Measurements from ENCODE around the gene PA2G4. TPM values are rescaled to one million over a fixed set of nuclear protein-coding genes. Genes with fewer than 3 reads are reported as not detected.
A peak's percentile ranks its signal among the peaks of the same experiment; 100 is the strongest.

The PA2G4 gene
- total RNA-seq, 1 donor, result 103 TPM

DNA sequence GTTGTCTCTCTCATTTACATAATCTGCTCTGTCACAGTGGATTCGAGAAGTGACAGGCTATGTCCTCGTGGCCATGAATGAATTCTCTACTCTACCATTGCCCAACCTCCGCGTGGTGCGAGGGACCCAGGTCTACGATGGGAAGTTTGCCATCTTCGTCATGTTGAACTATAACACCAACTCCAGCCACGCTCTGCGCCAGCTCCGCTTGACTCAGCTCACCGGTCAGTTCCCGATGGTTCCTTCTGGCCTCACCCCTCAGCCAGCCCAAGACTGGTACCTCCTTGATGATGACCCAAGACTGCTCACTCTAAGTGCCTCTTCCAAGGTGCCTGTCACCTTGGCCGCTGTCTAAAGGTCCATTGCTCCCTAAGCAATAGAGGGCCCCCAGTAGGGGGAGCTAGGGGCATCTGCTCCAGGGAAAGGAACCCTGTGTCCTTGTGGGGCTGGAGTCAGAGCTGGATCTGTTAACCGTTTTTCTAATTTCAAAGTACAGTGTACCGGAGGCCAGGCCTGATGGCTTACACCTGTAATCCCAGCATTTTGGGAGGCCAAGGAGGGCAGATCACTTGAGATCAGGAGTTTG lies 19.3 kb upstream of the PA2G4 start:
- no peaks in the 10 kb centered on the region for H3K9me3 ChIP-seq (ENCODE audit: low read depth, low read length)
- H3K27me3 ChIP-seq (ENCODE audit: insufficient read depth, low read length), result peaks cover 20% of the 10 kb centered on the region
- peaks cover 7% of the 10 kb centered on the region for H3K4me1 ChIP-seq (ENCODE audit: insufficient read depth, low read length)
- no peak overlapping the region for H3K4me3 ChIP-seq (ENCODE audit: low read length)

DNA sequence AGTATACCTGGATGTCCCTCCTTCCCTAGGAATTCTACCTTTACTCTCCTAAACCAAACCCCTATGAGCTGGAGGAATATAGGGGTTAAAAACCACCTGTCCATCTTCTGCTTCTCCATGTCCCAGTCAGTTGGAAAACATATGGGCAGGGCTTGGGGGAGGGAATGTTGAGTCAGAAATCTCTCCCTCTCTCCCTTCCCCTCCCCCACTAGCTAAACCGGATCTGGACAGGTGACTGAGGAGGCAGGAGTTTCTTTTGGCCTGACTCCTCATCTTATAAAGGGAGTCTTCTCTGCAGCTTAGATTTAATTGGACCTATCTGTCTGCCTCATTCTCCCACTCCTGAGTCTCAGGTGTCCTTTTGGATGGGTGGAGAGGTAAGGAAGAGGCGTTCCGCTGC lies 18.3 kb upstream of the PA2G4 start:
- Histone ChIP-seq H3K9me3 (ENCODE audit: low read depth, low read length) (no peaks in the 10 kb centered on the region), H3K4me1 (ENCODE audit: insufficient read depth, low read length) (no peaks in the 10 kb centered on the region), H3K27me3 (ENCODE audit: insufficient read depth, low read length) (peaks cover 9% of the 10 kb centered on the region), H3K4me3 (ENCODE audit: low read length) (no peak overlapping the region)

DNA sequence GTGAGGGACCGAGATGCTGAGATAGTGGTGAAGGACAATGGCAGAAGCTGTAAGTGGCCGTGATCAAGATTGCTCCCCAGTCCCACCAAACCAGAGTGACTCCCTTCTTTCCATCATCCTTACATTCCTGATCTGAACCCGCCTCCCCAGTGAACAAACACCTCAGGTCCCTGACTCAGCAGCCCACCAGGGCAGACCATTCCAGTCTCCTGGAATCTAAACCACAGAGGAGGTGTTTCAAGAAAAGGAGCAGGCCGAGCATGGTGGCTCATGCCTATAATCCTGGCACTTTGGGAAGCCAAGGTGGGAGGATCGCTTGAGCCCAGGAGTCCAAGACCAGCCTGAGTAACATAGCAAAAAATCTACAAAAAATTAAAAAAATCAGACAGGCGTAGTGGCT lies 17.8 kb upstream of the PA2G4 start:
- Histone ChIP-seq H3K4me3 (ENCODE audit: low read length) (no peak overlapping the region), H3K27me3 (ENCODE audit: insufficient read depth, low read length) (peaks cover 5% of the 10 kb centered on the region), H3K9me3 (ENCODE audit: low read depth, low read length) (no peaks in the 10 kb centered on the region), H3K4me1 (ENCODE audit: insufficient read depth, low read length) (no peaks in the 10 kb centered on the region)

DNA sequence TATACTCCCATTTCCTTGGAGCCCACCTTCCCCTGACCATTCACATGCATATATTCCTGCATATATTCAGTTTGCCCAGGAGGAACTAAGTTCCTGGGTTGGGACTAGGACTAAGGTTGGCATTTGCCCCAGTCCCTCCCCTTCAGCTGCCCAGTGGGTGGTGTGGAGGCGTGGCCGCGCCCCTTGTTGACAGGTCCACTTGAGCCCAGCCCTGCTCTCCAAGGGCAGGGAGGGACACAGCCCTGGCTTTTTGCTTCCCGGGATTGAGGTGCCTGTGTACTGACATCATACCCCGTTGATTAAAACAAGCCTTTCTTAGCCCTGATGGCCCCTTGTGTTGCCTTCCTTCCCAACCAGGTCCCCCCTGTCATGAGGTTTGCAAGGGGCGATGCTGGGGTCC lies 17.1 kb upstream of the PA2G4 start:
- Histone ChIP-seq H3K27me3 (ENCODE audit: insufficient read depth, low read length) (peaks cover 4% of the 10 kb centered on the region), H3K9me3 (ENCODE audit: low read depth, low read length) (no peaks in the 10 kb centered on the region), H3K4me1 (ENCODE audit: insufficient read depth, low read length) (no peaks in the 10 kb centered on the region), H3K4me3 (ENCODE audit: low read length) (no peak overlapping the region)

DNA sequence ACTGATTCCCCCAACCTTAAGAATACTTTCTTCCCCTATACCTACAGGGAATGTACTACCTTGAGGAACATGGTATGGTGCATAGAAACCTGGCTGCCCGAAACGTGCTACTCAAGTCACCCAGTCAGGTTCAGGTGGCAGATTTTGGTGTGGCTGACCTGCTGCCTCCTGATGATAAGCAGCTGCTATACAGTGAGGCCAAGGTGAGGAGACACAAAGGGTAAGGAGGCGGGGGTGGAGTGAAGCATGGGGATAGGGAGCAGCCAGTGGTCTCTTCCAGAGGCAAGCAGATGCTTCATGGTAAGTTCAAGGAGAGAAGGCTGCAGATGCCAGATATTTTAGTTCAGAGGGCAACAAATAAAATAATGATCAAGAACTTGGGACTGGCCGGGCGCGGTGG lies 6.6 kb upstream of the PA2G4 start:
- H3K4me3 ChIP-seq (ENCODE audit: low read length), result no peak overlapping the region
- no peaks in the 10 kb centered on the region for H3K27me3 ChIP-seq (ENCODE audit: insufficient read depth, low read length)
- H3K4me1 ChIP-seq (ENCODE audit: insufficient read depth, low read length), result peaks cover 9% of the 10 kb centered on the region
- no peaks in the 10 kb centered on the region for H3K9me3 ChIP-seq (ENCODE audit: low read depth, low read length)

DNA sequence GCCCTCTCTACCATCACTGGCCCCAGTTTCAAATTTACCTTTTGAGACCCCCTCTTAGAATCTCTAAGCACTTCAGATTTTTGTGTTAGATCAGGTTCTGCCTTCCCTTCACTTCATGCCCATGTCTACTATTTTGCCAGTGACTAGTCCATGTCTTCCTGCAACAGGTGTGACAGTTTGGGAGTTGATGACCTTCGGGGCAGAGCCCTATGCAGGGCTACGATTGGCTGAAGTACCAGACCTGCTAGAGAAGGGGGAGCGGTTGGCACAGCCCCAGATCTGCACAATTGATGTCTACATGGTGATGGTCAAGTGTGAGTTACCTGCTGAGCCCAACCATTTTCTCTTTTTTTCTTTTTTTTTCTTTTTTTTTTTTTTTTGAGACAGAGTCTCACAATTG lies 5.8 kb upstream of the PA2G4 start:
- Histone ChIP-seq H3K27me3 (ENCODE audit: insufficient read depth, low read length) (no peaks in the 10 kb centered on the region), H3K9me3 (ENCODE audit: low read depth, low read length) (no peaks in the 10 kb centered on the region), H3K4me1 (ENCODE audit: insufficient read depth, low read length) (peaks cover 18% of the 10 kb centered on the region), H3K4me3 (ENCODE audit: low read length) (no peak overlapping the region)

DNA sequence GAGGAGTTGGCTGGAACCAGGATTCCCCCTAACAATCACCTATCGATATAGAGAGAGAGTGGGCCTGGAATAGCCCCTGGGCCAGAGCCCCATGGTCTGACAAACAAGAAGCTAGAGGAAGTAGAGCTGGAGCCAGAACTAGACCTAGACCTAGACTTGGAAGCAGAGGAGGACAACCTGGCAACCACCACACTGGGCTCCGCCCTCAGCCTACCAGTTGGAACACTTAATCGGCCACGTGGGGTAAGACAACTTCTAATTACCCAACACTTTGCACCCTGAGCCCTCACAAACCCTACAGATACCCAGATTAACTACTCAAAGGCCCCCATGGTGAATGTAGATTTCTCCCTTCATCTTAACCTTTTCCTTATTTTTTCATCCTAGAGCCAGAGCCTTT lies 4.6 kb upstream of the PA2G4 start:
- Histone ChIP-seq H3K4me3 (ENCODE audit: low read length) (no peak overlapping the region), H3K4me1 (ENCODE audit: insufficient read depth, low read length) (peaks cover 21% of the 10 kb centered on the region), H3K9me3 (ENCODE audit: low read depth, low read length) (no peaks in the 10 kb centered on the region), H3K27me3 (ENCODE audit: insufficient read depth, low read length) (no peaks in the 10 kb centered on the region)

DNA sequence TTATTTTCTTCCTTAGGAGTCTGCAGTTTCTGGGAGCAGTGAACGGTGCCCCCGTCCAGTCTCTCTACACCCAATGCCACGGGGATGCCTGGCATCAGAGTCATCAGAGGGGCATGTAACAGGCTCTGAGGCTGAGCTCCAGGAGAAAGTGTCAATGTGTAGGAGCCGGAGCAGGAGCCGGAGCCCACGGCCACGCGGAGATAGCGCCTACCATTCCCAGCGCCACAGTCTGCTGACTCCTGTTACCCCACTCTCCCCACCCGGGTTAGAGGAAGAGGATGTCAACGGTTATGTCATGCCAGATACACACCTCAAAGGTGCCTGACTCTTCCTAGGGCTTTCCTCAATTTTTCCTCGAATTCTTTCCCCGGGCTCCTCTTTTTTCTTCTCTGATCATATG lies 3.3 kb upstream of the PA2G4 start:
- Histone ChIP-seq H3K9me3 (ENCODE audit: low read depth, low read length) (no peaks in the 10 kb centered on the region), H3K27me3 (ENCODE audit: insufficient read depth, low read length) (no peaks in the 10 kb centered on the region), H3K4me3 (ENCODE audit: low read length) (no peak overlapping the region)

DNA sequence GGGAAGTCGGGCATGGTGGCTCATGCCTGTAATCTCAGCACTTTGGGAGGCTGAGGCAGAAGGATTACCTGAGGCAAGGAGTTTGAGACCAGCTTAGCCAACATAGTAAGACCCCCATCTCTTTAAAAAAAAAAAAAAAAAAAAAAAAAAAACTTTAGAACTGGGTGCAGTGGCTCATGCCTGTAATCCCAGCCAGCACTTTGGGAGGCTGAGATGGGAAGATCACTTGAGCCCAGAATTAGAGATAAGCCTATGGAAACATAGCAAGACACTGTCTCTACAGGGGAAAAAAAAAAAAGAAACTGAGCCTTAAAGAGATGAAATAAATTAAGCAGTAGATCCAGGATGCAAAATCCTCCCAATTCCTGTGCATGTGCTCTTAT lies 1.7 kb upstream of the PA2G4 start:
- no peaks in the 10 kb centered on the region for H3K27me3 ChIP-seq (ENCODE audit: insufficient read depth, low read length)
- no peaks in the 10 kb centered on the region for H3K9me3 ChIP-seq (ENCODE audit: low read depth, low read length)
- H3K4me1 ChIP-seq (ENCODE audit: insufficient read depth, low read length), result peaks cover 38% of the 10 kb centered on the region
- H3K4me3 ChIP-seq (ENCODE audit: low read length), result no peak overlapping the region

More for the DNA sequence above, 3.3 kb upstream of the PA2G4 start:
- H3K4me1 ChIP-seq (ENCODE audit: insufficient read depth, low read length), result peaks cover 33% of the 10 kb centered on the region

DNA sequence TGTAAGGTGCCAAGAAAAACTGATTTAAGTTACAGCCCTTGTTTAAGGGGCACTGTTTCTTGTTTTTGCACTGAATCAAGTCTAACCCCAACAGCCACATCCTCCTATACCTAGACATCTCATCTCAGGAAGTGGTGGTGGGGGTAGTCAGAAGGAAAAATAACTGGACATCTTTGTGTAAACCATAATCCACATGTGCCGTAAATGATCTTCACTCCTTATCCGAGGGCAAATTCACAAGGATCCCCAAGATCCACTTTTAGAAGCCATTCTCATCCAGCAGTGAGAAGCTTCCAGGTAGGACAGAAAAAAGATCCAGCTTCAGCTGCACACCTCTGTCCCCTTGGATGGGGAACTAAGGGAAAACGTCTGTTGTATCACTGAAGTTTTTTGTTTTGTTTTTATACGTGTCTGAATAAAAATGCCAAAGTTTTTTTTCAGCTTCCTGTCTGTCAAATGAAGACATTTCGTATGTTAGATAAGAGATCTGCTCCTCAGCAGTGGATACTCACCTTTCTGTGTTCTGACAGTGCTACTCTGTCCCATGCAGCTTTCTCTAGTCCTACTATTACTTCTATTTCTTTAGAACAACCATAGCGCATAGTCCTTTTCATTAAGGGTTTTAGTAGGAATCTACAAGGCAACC lies 1.2 kb upstream of the PA2G4 start:
- no peak overlapping the region for H3K4me3 ChIP-seq (ENCODE audit: low read length)

DNA sequence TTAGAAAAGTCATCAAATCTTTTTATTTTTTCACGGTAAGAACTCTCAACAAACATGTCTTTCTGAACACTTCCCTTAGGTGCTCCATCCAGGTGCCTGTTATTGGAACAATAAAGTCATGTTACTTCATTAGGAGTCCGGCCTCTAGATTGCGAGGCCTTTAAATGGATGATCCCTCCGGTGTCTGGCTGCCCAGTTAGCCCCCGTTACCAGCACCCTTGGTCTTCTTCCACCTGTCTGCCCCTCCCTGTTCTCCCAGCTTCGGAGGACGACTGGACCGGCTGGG lies 593 bp upstream of the PA2G4 start:
- peak overlapping the region; percentile 75 for H3K4me3 ChIP-seq (ENCODE audit: low read length)

More for the DNA sequence above, 1.2 kb upstream of the PA2G4 start:
- Histone ChIP-seq H3K4me1 (ENCODE audit: insufficient read depth, low read length) (peaks cover 38% of the 10 kb centered on the region), H3K27me3 (ENCODE audit: insufficient read depth, low read length) (no peaks in the 10 kb centered on the region), H3K9me3 (ENCODE audit: low read depth, low read length) (no peaks in the 10 kb centered on the region)

DNA sequence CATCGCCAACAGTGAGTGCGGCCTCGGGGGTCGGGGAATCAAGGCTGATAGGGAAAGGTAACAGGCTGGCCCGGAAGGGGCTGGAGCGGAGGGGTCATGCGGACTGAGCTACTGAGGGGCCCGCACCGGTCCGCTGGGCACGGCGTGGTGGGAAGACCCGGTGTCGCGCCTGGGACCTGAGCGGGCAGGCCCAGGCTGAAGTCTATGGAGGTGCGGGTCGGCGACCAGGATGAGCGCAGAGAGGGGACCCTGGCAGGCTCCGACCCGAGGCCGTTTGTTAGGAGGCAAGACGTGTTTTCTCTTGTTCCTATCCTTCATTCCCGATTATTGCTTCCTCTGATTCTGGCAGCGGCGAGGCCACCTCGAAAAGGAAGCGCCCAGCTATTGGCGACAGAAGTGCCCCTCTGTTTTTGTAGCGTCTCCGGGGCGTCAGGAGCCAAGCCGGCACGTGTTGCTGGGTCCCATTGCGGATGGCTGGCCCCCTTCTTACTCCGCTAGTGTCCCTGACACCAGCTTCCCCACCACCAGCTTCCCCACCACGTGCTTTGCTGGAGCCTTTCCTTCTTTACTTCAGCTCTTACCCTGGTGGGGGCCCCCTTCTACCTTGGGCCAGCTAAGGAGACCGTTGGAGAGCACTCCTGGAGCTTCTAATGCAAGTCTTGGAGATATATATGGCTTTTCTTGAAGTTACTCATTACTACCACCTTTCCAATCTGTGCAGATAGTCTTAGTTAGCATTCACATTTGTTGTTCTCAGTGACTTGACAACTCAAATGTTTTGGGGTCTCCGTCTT lies 653 bp downstream of the PA2G4 start:
- H3K27me3 ChIP-seq (ENCODE audit: insufficient read depth, low read length), result no peaks in the 10 kb centered on the region
- H3K4me1 ChIP-seq (ENCODE audit: insufficient read depth, low read length), result peaks cover 38% of the 10 kb centered on the region
- H3K4me3 ChIP-seq (ENCODE audit: low read length), result peak overlapping the region; percentile 75
- no peaks in the 10 kb centered on the region for H3K9me3 ChIP-seq (ENCODE audit: low read depth, low read length)

More for the DNA sequence above, 593 bp upstream of the PA2G4 start:
- Histone ChIP-seq H3K9me3 (ENCODE audit: low read depth, low read length) (no peaks in the 10 kb centered on the region), H3K27me3 (ENCODE audit: insufficient read depth, low read length) (no peaks in the 10 kb centered on the region), H3K4me1 (ENCODE audit: insufficient read depth, low read length) (peaks cover 38% of the 10 kb centered on the region)

DNA sequence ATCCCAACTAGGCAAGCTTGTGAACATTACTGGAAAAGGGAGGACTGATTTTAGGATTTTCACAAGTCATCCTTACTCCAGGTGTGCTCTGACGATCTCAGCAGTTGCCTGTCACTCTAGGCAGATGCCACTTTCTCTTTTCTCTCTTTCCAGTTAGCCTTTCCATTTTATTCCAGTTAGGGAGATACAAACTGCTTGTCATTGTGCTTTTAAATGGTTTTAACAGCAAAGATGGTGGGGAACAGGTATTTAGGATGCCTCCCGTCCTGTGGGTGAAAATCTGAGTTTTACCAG lies 1.2 kb downstream of the PA2G4 start:
- Histone ChIP-seq H3K9me3 (ENCODE audit: low read depth, low read length) (no peaks in the 10 kb centered on the region), H3K27me3 (ENCODE audit: insufficient read depth, low read length) (no peaks in the 10 kb centered on the region), H3K4me1 (ENCODE audit: insufficient read depth, low read length) (peaks cover 38% of the 10 kb centered on the region), H3K4me3 (ENCODE audit: low read length) (peak overlapping the region; percentile 75)

DNA sequence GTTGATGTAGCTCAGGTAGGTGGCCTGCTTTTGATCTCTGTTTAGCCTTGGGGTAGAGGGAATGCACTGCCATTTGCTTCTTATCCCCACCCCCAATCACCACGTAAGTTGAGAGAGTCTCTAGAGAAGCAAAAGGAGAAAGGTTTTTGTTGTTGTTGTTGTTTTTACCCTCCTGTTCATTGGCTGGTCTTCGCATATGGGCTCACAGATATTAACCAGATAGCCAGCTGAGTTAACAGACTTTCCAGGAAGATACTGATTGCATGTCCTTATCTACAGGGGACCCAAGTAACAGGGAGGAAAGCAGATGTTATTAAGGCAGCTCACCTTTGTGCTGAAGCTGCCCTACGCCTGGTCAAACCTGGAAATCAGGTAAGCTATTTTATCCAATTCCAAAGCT lies 2.9 kb downstream of the PA2G4 start:
- Histone ChIP-seq H3K4me1 (ENCODE audit: insufficient read depth, low read length) (peaks cover 34% of the 10 kb centered on the region), H3K27me3 (ENCODE audit: insufficient read depth, low read length) (no peaks in the 10 kb centered on the region), H3K4me3 (ENCODE audit: low read length) (no peak overlapping the region), H3K9me3 (ENCODE audit: low read depth, low read length) (no peaks in the 10 kb centered on the region)

DNA sequence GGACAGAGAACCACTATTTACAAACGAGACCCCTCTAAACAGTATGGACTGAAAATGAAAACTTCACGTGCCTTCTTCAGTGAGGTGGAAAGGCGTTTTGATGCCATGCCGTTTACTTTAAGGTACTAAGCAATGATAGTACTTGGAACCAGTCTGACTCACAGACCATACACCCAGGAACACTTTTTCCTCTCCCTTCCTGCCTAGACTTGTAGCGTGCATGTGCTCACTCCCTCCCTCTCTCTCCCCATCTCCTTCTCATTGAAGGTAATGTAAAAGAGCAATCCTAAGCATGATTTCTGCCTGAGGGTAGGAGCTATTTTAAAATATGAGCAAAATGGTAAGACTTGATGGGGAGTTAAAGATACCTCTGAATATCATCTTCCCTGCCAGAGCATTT lies 6.2 kb downstream of the PA2G4 start:
- peaks cover 14% of the 10 kb centered on the region for H3K4me1 ChIP-seq (ENCODE audit: insufficient read depth, low read length)
- no peak overlapping the region for H3K4me3 ChIP-seq (ENCODE audit: low read length)
- no peaks in the 10 kb centered on the region for H3K27me3 ChIP-seq (ENCODE audit: insufficient read depth, low read length)
- no peaks in the 10 kb centered on the region for H3K9me3 ChIP-seq (ENCODE audit: low read depth, low read length)

DNA sequence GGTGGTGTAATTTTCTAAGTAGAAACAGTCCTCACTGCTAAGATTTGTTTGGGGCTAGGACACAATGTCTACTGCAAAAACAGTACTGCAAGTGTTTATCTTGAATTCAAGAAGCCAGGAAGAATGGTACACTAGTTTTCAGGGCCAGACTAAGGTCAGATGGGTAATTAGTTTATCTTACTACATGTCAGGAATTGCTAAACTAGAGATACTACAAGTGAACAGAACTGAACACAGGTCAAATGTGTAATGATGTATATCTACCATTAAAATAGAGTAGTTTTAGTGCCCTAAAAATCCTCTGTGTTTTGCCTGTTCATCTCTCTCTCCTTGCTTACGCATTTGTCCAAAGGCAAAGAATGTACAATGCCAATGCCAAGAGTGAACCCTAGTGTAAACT lies 9.7 kb downstream of the PA2G4 start:
- no peak overlapping the region for H3K4me3 ChIP-seq (ENCODE audit: low read length)
- H3K27me3 ChIP-seq (ENCODE audit: insufficient read depth, low read length), result no peaks in the 10 kb centered on the region
- H3K9me3 ChIP-seq (ENCODE audit: low read depth, low read length), result no peaks in the 10 kb centered on the region
- H3K4me1 ChIP-seq (ENCODE audit: insufficient read depth, low read length), result peaks cover 26% of the 10 kb centered on the region
